GM06990 (cell line): Measurements from ENCODE around the gene CTIF.
"Not testable (repeated sequence)": the region's sequence is repeated elsewhere in the genome, so short reads cannot be mapped to it uniquely, and the experiment has no call there.

Source experiments
- DNase-seq: peaks from one replicate; pipeline ENCODE4 v3.0.0-alpha.2; 2011; ENCODE audit not compliant: insufficient read length; ENCODE audit errors: extremely low read depth
- H3K27me3 ChIP-seq: replicated peaks from 2 replicates; pipeline ENCODE4 v1.6.0; 2011; ENCODE audit warnings: low read length; ENCODE audit not compliant: control insufficient read depth, insufficient read depth
- H3K36me3 ChIP-seq: 2 replicates; pipeline ENCODE4 v1.5.1; 2011; ENCODE audit warnings: low read length; ENCODE audit not compliant: control insufficient read depth, insufficient read depth
- H3K4me3 ChIP-seq: replicated peaks from 2 replicates; pipeline ENCODE4 v1.5.1; 2011; ENCODE audit warnings: low read depth, mild to moderate bottlenecking, control low read depth, low read length
- CTCF ChIP-seq: IDR thresholded peaks from 2 replicates; pipeline ENCODE4 v1.5.1; 2011; ENCODE audit warnings: low read length, control low read depth, mild to moderate bottlenecking, inconsistent platforms; ENCODE audit not compliant: insufficient read depth, poor library complexity, severe bottlenecking

Gene CTIF

GRCh38 chr18:48869591-48869990 lies 330.8 kb downstream of the CTIF start:
- no peak for TF ChIP-seq CTCF
- DNase-seq = no peak
- Histone ChIP-seq H3K27me3 (no peaks in the 10 kb centered on the region), H3K36me3 (no peaks in the 10 kb centered on the region), H3K4me3 (no peak overlapping the region)

- not testable (repeated sequence) for H3K4me3 ChIP-seq
Observed at GRCh38 chr18:48870926-48871325, 332.1 kb downstream of the CTIF start.

GRCh38 chr18:48871391-48872166 lies 332.7 kb downstream of the CTIF start:
- Histone ChIP-seq H3K27me3 (no peaks in the 10 kb centered on the region), H3K4me3 (no peak overlapping the region), H3K36me3 (no peaks in the 10 kb centered on the region)
- TF ChIP-seq CTCF = no peak
- DNase-seq = no peak

More at GRCh38 chr18:48870926-48871325, 332.1 kb downstream of the CTIF start:
- not testable (repeated sequence) for H3K36me3 ChIP-seq, DNase-seq, H3K27me3 ChIP-seq

- no peak for TF ChIP-seq CTCF
- Histone ChIP-seq H3K27me3 (no peaks in the 10 kb centered on the region), H3K36me3 (no peaks in the 10 kb centered on the region), H3K4me3 (no peak overlapping the region)
- no peak for DNase-seq
Observed at GRCh38 chr18:48872234-48873145, 333.7 kb downstream of the CTIF start.

- no peaks in the 10 kb centered on the region for H3K36me3 ChIP-seq
- H3K27me3 ChIP-seq = no peaks in the 10 kb centered on the region
- DNase-seq = no peak
- no peak overlapping the region for H3K4me3 ChIP-seq
- no peak for TF ChIP-seq CTCF
Observed at GRCh38 chr18:48874233-48874632, 335.4 kb downstream of the CTIF start.

GRCh38 chr18:48874701-48875162 lies 335.9 kb downstream of the CTIF start:
- no peak overlapping the region for H3K4me3 ChIP-seq
- DNase-seq = no peak
- no peaks in the 10 kb centered on the region for H3K27me3 ChIP-seq
- no peak for TF ChIP-seq CTCF
- H3K36me3 ChIP-seq = no peaks in the 10 kb centered on the region
